ENCODE results near the gene MBIP. TPM values are rescaled to one million over a fixed set of nuclear protein-coding genes. Genes with fewer than 3 reads are reported as not detected.

MBIP gene
- total RNA-seq, 1 donor from 2014 or later, result 23.0 TPM

GRCh38 chr14:36294543-36294942, 25.9 kb downstream of the MBIP start:
- no peak for TF ChIP-seq CTCF (IDR thresholded peaks at IDR 0.05; ENCODE audit: unreplicated experiment)
- Mint-ChIP-seq H3K27me3 (ENCODE audit: unreplicated experiment) (no peaks in the 10 kb centered on the region), H3K9me3 (ENCODE audit: unreplicated experiment) (no peaks in the 10 kb centered on the region), H3K4me1 (ENCODE audit: unreplicated experiment) (peaks cover 14% of the 10 kb centered on the region), H3K4me3 (ENCODE audit: unreplicated experiment) (no peak overlapping the region), H3K36me3 (ENCODE audit: low read depth, unreplicated experiment) (peaks cover 13% of the 10 kb centered on the region), H3K27ac (ENCODE audit: unreplicated experiment) (no peak overlapping the region)
- DNase-seq (ENCODE audit: low spot score), result no peak

- DNase-seq (ENCODE audit: low spot score), result no peak
- Mint-ChIP-seq H3K27me3 (ENCODE audit: unreplicated experiment) (no peaks in the 10 kb centered on the region), H3K4me3 (ENCODE audit: unreplicated experiment) (no peak overlapping the region), H3K9me3 (ENCODE audit: unreplicated experiment) (no peaks in the 10 kb centered on the region), H3K27ac (ENCODE audit: unreplicated experiment) (no peak overlapping the region), H3K4me1 (ENCODE audit: unreplicated experiment) (peaks cover 14% of the 10 kb centered on the region), H3K36me3 (ENCODE audit: low read depth, unreplicated experiment) (peaks cover 13% of the 10 kb centered on the region)
- no peak for TF ChIP-seq CTCF (IDR thresholded peaks at IDR 0.05; ENCODE audit: unreplicated experiment)
Observed at GRCh38 chr14:36293824-36294223, 26.6 kb downstream of the MBIP start.

- Mint-ChIP-seq H3K9me3 (ENCODE audit: unreplicated experiment) (no peaks in the 10 kb centered on the region), H3K27me3 (ENCODE audit: unreplicated experiment) (no peaks in the 10 kb centered on the region), H3K27ac (ENCODE audit: unreplicated experiment) (no peak overlapping the region), H3K4me1 (ENCODE audit: unreplicated experiment) (no peaks in the 10 kb centered on the region), H3K36me3 (ENCODE audit: low read depth, unreplicated experiment) (no peaks in the 10 kb centered on the region), H3K4me3 (ENCODE audit: unreplicated experiment) (no peak overlapping the region)
- TF ChIP-seq CTCF (IDR thresholded peaks at IDR 0.05; ENCODE audit: unreplicated experiment), result no peak
- no peak for DNase-seq (ENCODE audit: low spot score)
Observed at GRCh38 chr14:36289954-36290353, 30.5 kb downstream of the MBIP start.

GRCh38 chr14:36288496-36288895, 31.9 kb downstream of the MBIP start:
- no peak for TF ChIP-seq CTCF (IDR thresholded peaks at IDR 0.05; ENCODE audit: unreplicated experiment)
- Mint-ChIP-seq H3K36me3 (ENCODE audit: low read depth, unreplicated experiment) (no peaks in the 10 kb centered on the region), H3K27ac (ENCODE audit: unreplicated experiment) (no peak overlapping the region), H3K9me3 (ENCODE audit: unreplicated experiment) (no peaks in the 10 kb centered on the region), H3K4me3 (ENCODE audit: unreplicated experiment) (no peak overlapping the region), H3K27me3 (ENCODE audit: unreplicated experiment) (no peaks in the 10 kb centered on the region), H3K4me1 (ENCODE audit: unreplicated experiment) (no peaks in the 10 kb centered on the region)
- DNase-seq (ENCODE audit: low spot score), result no peak

GRCh38 chr14:36284971-36285595, 35.4 kb downstream of the MBIP start:
- Mint-ChIP-seq H3K4me1 (ENCODE audit: unreplicated experiment) (no peaks in the 10 kb centered on the region), H3K27ac (ENCODE audit: unreplicated experiment) (no peak overlapping the region), H3K27me3 (ENCODE audit: unreplicated experiment) (peaks cover 1% of the 10 kb centered on the region), H3K36me3 (ENCODE audit: low read depth, unreplicated experiment) (no peaks in the 10 kb centered on the region), H3K4me3 (ENCODE audit: unreplicated experiment) (no peak overlapping the region), H3K9me3 (ENCODE audit: unreplicated experiment) (no peaks in the 10 kb centered on the region)
- TF ChIP-seq CTCF (IDR thresholded peaks at IDR 0.05; ENCODE audit: unreplicated experiment), result no peak
- DNase-seq (ENCODE audit: low spot score), result no peak
